Mesothelial cell of epicardium (in vitro differentiated cells): Measurements from ENCODE around the gene CBLN2. TPM values are rescaled to one million over a fixed set of nuclear protein-coding genes. Genes with fewer than 3 reads are reported as not detected.

Experiments
- DNase-seq, 2 experiments: peaks; one replicate each; pipeline ENCODE4 v3.0.0; 2021; ENCODE audit warnings: low spot score in 2 of 2; ENCODE audit not compliant: unreplicated experiment in 2 of 2
- H3K27ac Mint-ChIP-seq: 2 replicates; pipeline ENCODE4 v1.8.0; 2021; ENCODE audit warnings: mixed read lengths
- H3K27me3 Mint-ChIP-seq: 2 replicates; pipeline ENCODE4 v1.8.0; 2021; ENCODE audit warnings: low read depth, mixed read lengths
- H3K36me3 Mint-ChIP-seq: 2 replicates; pipeline ENCODE4 v1.8.0; 2021; ENCODE audit warnings: mixed read lengths
- H3K4me1 Mint-ChIP-seq: 2 replicates; pipeline ENCODE4 v1.8.0; 2021; ENCODE audit warnings: mixed read lengths
- H3K4me3 Mint-ChIP-seq: 2 replicates; pipeline ENCODE4 v1.8.0; 2021; ENCODE audit warnings: mild to moderate bottlenecking, moderate library complexity, mixed read lengths
- H3K9me3 Mint-ChIP-seq: 2 replicates; pipeline ENCODE4 v1.8.0; 2021; ENCODE audit warnings: mixed read lengths
- CTCF ChIP-seq: fragments of 200-600 bp; sonication (generic); IDR thresholded peaks from one replicate; pipeline ENCODE4 v1.5.0; 2021; ENCODE audit warnings: antibody characterized with exemption; ENCODE audit not compliant: unreplicated experiment
- total RNA-seq: library from RNA; stranded (reverse); gene quantifications from 3 replicates; pipeline ENCODE4 v1.2.1, GENCODE V29; 2021

CBLN2 gene
- total RNA-seq, 1 donor from 2014 or later, result not detected

DNA sequence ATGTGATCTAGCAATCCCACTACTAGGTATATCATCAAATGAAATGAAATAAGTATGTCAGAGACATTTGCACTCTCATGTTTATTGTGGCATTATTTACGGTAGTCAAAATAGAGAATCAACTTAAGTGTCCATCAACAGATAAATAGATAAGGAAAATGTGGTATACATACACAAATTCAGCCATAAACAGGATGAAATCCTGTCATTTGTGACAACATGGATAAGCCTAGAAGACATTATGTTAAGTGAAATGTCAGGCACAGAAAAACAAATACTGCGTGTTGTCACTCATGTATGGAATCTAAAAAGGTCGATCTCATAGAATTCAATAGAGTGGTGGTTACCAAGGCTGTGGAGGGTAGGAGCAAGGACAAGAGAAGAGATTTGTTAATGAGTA lies 22.1 kb upstream of the CBLN2 start:
- TF ChIP-seq CTCF, result no peak
- H3K27ac Mint-ChIP-seq, result no peak overlapping the region
- no peak overlapping the region for H3K4me3 Mint-ChIP-seq
- no peak for DNase-seq
- no peaks in the 10 kb centered on the region for H3K4me1 Mint-ChIP-seq
- no peaks in the 10 kb centered on the region for H3K36me3 Mint-ChIP-seq
- H3K9me3 Mint-ChIP-seq, result peaks cover 7% of the 10 kb centered on the region
- H3K27me3 Mint-ChIP-seq, result peaks cover 27% of the 10 kb centered on the region

DNA sequence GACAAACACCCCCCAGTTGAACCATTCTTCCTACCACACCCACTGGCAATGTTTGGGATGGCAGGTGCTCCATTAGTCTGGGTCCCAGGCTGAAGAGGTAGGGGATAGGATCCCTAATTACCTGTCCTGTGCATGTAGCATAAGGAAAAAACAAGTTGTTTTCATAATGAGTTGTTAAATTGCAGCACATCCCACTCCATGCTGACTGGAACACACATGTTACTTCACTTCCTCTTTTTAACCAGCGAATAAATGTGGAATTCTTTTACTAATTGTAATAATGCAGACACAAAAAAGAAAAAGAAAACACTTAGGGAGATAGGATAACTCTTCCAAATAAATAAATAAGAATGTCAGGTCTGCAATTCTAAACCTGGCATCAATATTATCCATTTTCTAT lies 11.8 kb upstream of the CBLN2 start:
- TF ChIP-seq CTCF, result no peak
- no peaks in the 10 kb centered on the region for H3K36me3 Mint-ChIP-seq
- no peaks in the 10 kb centered on the region for H3K9me3 Mint-ChIP-seq

DNA sequence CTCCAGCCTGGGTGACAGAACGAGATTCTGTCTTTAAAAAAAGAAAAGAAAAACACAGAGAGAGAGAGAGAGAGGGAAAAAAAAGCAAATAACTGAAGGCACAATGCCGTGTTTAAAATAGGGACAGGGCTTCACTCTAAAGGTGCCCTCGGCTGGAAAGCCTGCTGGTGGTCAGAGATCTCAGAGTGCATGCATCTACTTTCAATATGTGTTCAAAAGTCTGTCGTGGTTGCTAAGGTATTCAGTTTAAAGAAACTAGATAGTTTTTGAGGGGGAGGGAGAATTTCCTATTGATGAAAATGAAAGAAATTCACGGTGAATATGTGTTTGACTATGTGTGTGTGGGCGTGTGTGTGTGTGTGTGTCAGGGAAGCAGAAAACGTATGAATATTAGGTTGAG lies 11.0 kb upstream of the CBLN2 start:
- H3K4me1 Mint-ChIP-seq, result no peaks in the 10 kb centered on the region
- H3K27me3 Mint-ChIP-seq, result peaks cover 38% of the 10 kb centered on the region
- H3K27ac Mint-ChIP-seq, result no peak overlapping the region
- H3K4me3 Mint-ChIP-seq, result no peak overlapping the region
- no peaks in the 10 kb centered on the region for H3K9me3 Mint-ChIP-seq
- no peak for TF ChIP-seq CTCF
- no peaks in the 10 kb centered on the region for H3K36me3 Mint-ChIP-seq
- no peak for DNase-seq

More for the DNA sequence above, 11.8 kb upstream of the CBLN2 start:
- Mint-ChIP-seq H3K4me3 (no peak overlapping the region), H3K4me1 (no peaks in the 10 kb centered on the region), H3K27ac (no peak overlapping the region), H3K27me3 (peaks cover 34% of the 10 kb centered on the region)
- DNase-seq, result no peak

DNA sequence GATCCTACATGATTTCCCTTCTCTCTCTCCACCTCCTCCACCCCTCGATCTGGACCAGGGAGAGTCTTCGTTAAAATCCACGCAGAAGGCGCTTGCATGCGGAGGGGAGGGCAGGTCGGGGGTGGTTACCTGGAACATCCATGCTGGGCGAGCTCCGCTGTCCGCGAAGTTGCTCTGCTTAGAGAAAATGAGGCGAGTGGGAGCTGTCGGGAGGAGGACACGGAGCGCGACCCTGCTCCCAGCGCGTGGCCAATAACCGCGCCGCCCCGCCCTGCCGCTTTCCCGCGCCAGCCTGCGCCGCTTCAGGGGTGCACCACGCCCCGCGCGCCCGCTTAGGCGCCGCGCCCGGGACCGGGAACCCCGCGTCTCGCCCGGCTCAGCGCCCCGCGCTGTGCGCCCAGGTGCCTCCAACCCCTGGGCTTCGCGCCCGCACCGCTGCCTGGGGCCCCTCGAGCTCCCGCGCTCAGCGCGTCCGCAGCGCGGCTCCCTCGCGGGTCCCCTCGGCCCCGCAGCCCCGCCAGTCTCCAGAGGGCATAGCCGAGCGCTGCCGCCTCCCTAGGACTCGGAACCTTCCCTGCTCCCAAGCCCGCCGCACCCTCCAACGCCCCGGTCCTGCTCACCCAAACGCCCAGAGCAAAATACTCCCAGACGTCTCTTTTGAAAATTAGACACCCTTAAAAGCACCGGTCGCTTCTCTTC lies 636 bp downstream of the CBLN2 start:
- H3K27me3 Mint-ChIP-seq, result peaks cover 90% of the 10 kb centered on the region
- H3K9me3 Mint-ChIP-seq, result no peaks in the 10 kb centered on the region
- TF ChIP-seq CTCF, result no peak
- no peak for DNase-seq
- peak overlapping the region; percentile 57 for H3K4me3 Mint-ChIP-seq
- peaks cover 20% of the 10 kb centered on the region for H3K4me1 Mint-ChIP-seq
- H3K36me3 Mint-ChIP-seq, result no peaks in the 10 kb centered on the region
- H3K27ac Mint-ChIP-seq, result no peak overlapping the region

DNA sequence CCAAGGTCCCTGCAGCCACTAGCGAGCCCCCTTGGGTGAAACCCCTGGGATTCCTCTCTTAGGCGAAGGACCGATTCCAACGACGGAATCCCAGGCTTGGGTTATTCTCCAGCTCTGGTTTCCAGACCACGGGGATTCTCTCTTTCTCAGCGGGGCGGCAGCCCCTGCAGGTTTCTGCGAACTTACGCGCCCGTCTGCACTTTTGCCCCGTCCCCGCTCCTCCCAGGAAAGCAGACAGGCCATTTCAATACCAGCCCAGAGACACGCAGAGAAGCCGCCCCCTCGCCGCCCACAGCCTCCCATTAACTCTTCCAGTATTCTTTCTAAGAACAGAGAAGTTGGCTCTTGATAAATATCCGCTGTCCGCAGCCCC lies 1.2 kb downstream of the CBLN2 start:
- Mint-ChIP-seq H3K27ac (no peak overlapping the region), H3K4me3 (peak overlapping the region; percentile 57), H3K9me3 (no peaks in the 10 kb centered on the region), H3K36me3 (no peaks in the 10 kb centered on the region), H3K4me1 (peaks cover 20% of the 10 kb centered on the region), H3K27me3 (peaks cover 90% of the 10 kb centered on the region)
- DNase-seq, result peak in 1 of 2 experiments; percentile 38
- TF ChIP-seq CTCF, result no peak
